H1 (cell line): ENCODE measurements around the gene WDR43. TPM values are rescaled to one million over a fixed set of nuclear protein-coding genes. Genes with fewer than 3 reads are reported as not detected.

Source experiments
- CTCF ChIA-PET: fragments of 300-600 bp; sonication (Branson Sonifier 250); formaldehyde crosslinking; loops from one replicate; lab custom pipeline; 2021; ENCODE audit not compliant: partially characterized antibody; lab: Charles Lee
- POLR2A ChIA-PET: fragments of 300-600 bp; sonication (Branson Sonifier 250); formaldehyde crosslinking; loops from one replicate; lab custom pipeline; 2021; ENCODE audit warnings: inconsistent platforms; ENCODE audit not compliant: partially characterized antibody; lab: Charles Lee
- DNase-seq, 2 experiments: peaks; one replicate each; pipeline versions ENCODE4 v3.0.0 to v3.0.0-alpha.2; 2010 to 2022; ENCODE audit warnings: low spot score in 2 of 2, low read depth in 1 of 2, mixed read lengths in 1 of 2
- FAIRE-seq: peaks from 2 replicates; lab custom pipeline; 2011; peaks lifted over from hg19 to GRCh38; lab: Jason Lieb, UNC
- H2AFZ ChIP-seq: 2 replicates; pipeline ENCODE4 v1.8.1; 2012; ENCODE audit warnings: low read length, inconsistent platforms
- H2AK5ac ChIP-seq: 2 replicates; pipeline ENCODE4 v1.6.1; 2013; ENCODE audit warnings: low read depth, low read length
- H2BK120ac ChIP-seq: replicated peaks from 2 replicates; pipeline ENCODE3; 2013; ENCODE audit warnings: low read depth, low read length, inconsistent platforms
- H2BK12ac ChIP-seq: 2 replicates; pipeline ENCODE4 v1.6.1; 2013; ENCODE audit warnings: low read depth, low read length
- H2BK15ac ChIP-seq: 2 replicates; pipeline ENCODE4 v1.6.1; 2013; ENCODE audit warnings: low read length
- H2BK20ac ChIP-seq: 2 replicates; pipeline ENCODE4 v1.6.1; 2013; ENCODE audit warnings: low read length
- H2BK5ac ChIP-seq: 2 replicates; pipeline ENCODE4 v1.6.1; 2013; ENCODE audit warnings: low read depth, low read length
- H3K14ac ChIP-seq: 2 replicates; pipeline ENCODE4 v1.6.1; 2013; ENCODE audit warnings: inconsistent platforms; ENCODE audit not compliant: insufficient read length
- H3K18ac ChIP-seq: 2 replicates; pipeline ENCODE4 v1.6.1; 2013; ENCODE audit warnings: low read length; ENCODE audit errors: extremely low read depth
- H3K23ac ChIP-seq: 2 replicates; pipeline ENCODE4 v1.6.1; 2013; ENCODE audit warnings: inconsistent platforms; ENCODE audit not compliant: insufficient read length
- H3K23me2 ChIP-seq: 2 replicates; pipeline ENCODE4 v1.6.1; 2013; ENCODE audit warnings: low read depth, low read length
- H3K27ac ChIP-seq: 2 replicates; pipeline ENCODE4 v1.6.1; 2011; ENCODE audit warnings: low read depth, low read length, inconsistent platforms
- H3K27me3 ChIP-seq, 4 experiments: replicated peaks in 1 of 4; 1 replicate in 1 of 4; 2 replicates in 3 of 4; pipeline versions ENCODE4 v1.6.1 to v1.8.1; 2011 to 2013; ENCODE audit warnings: low read length in 3 of 4, mild to moderate bottlenecking in 3 of 4, inconsistent platforms in 2 of 4, mixed read lengths in 2 of 4, moderate library complexity in 1 of 4; ENCODE audit not compliant: control insufficient read depth in 3 of 4, insufficient read depth in 3 of 4; ENCODE audit errors: extremely low read depth in 1 of 4
- H3K36me3 ChIP-seq, 4 experiments: 2 replicates each; pipeline versions ENCODE4 v1.6.1 to v1.8.1; 2011 to 2013; ENCODE audit warnings: mild to moderate bottlenecking in 4 of 4, low read length in 3 of 4, moderate library complexity in 2 of 4, control low read depth in 1 of 4, inconsistent platforms in 1 of 4; ENCODE audit not compliant: insufficient read depth in 4 of 4, control insufficient read depth in 2 of 4
- H3K4ac ChIP-seq: replicated peaks from 2 replicates; pipeline ENCODE3; 2013; ENCODE audit warnings: low read length, low read depth, mixed read lengths, inconsistent platforms; ENCODE audit not compliant: insufficient read length
- H3K4me1 ChIP-seq, 4 experiments: replicated peaks in 1 of 4; 1 replicate in 1 of 4; 2 replicates in 3 of 4; pipeline versions ENCODE4 v1.6.1 to v1.8.1; 2011 to 2013; ENCODE audit warnings: low read length in 3 of 4, inconsistent platforms in 2 of 4, mixed read lengths in 1 of 4; ENCODE audit not compliant: insufficient read depth in 4 of 4, control insufficient read depth in 3 of 4
- H3K4me2 ChIP-seq, 2 experiments: 2 replicates each; pipeline versions ENCODE4 v1.6.1 to v1.8.1; 2011 to 2013; ENCODE audit warnings: low read depth in 2 of 2, low read length in 2 of 2, control low read depth in 1 of 2, inconsistent platforms in 1 of 2, mild to moderate bottlenecking in 1 of 2; ENCODE audit not compliant: insufficient read depth in 1 of 2
- H3K4me3 ChIP-seq, 4 experiments: fragments of 200-600, 300-600 bp in 1 of 4; sonication (generic), shearing (Covaris generic), sonication (Bioruptor Twin) in 1 of 4; 2 replicates each; pipeline versions ENCODE4 v1.5.1 to v1.8.1; 2011 to 2016; ENCODE audit warnings: low read length in 4 of 4, low read depth in 3 of 4, control low read depth in 2 of 4, inconsistent platforms in 2 of 4, mild to moderate bottlenecking in 2 of 4, mixed read lengths in 1 of 4, moderate library complexity in 1 of 4; ENCODE audit not compliant: insufficient read depth in 2 of 4; ENCODE audit errors: extremely low read depth in 1 of 4
- H3K56ac ChIP-seq: replicated peaks from 2 replicates; pipeline ENCODE3; 2013; ENCODE audit warnings: low read depth, mild to moderate bottlenecking, mixed read lengths, low read length, inconsistent platforms; ENCODE audit not compliant: insufficient read length
- H3K79me1 ChIP-seq: 2 replicates; pipeline ENCODE4 v1.6.1; 2013; ENCODE audit warnings: low read depth, low read length, control low read depth
- H3K79me2 ChIP-seq, 2 experiments: 2 replicates each; pipeline versions ENCODE4 v1.6.1 to v1.8.1; 2012 to 2013; ENCODE audit warnings: low read length in 2 of 2, mild to moderate bottlenecking in 2 of 2, inconsistent platforms in 1 of 2; ENCODE audit not compliant: insufficient read depth in 2 of 2, control insufficient read depth in 1 of 2
- H3K9ac ChIP-seq, 4 experiments: replicated peaks in 1 of 4; 1 replicate in 1 of 4; 2 replicates in 3 of 4; pipeline versions ENCODE4 v1.6.1 to v1.8.1; 2011 to 2013; ENCODE audit warnings: low read depth in 3 of 4, low read length in 3 of 4, control low read depth in 2 of 4, mild to moderate bottlenecking in 2 of 4, moderate library complexity in 2 of 4, inconsistent platforms in 1 of 4; ENCODE audit errors: extremely low read depth in 1 of 4
- H3K9me3 ChIP-seq, 2 experiments: 2 replicates each; pipeline versions ENCODE4 v1.6.1 to v1.8.1; 2012 to 2013; ENCODE audit warnings: mild to moderate bottlenecking in 2 of 2, moderate library complexity in 2 of 2, control low read depth in 1 of 2, inconsistent platforms in 1 of 2, low read depth in 1 of 2, low read length in 1 of 2, mixed read lengths in 1 of 2; ENCODE audit not compliant: insufficient read depth in 2 of 2
- H4K20me1 ChIP-seq, 2 experiments: replicated peaks in 1 of 2; 2 replicates each; pipeline versions ENCODE3 to v1.8.1; 2011 to 2013; ENCODE audit warnings: inconsistent platforms in 2 of 2, low read length in 2 of 2, mild to moderate bottlenecking in 1 of 2; ENCODE audit not compliant: insufficient read depth in 2 of 2, control insufficient read depth in 1 of 2
- H4K5ac ChIP-seq: 2 replicates; pipeline ENCODE4 v1.6.1; 2013; ENCODE audit warnings: low read length, low read depth, mixed read lengths, inconsistent platforms; ENCODE audit not compliant: insufficient read length
- H4K8ac ChIP-seq: 2 replicates; pipeline ENCODE4 v1.8.0; 2013; ENCODE audit warnings: mild to moderate bottlenecking, moderate library complexity, low read length, inconsistent platforms; ENCODE audit not compliant: insufficient read depth; ENCODE audit errors: extremely low read depth
- H4K91ac ChIP-seq: replicated peaks from 2 replicates; pipeline ENCODE3; 2013; ENCODE audit warnings: low read length, mixed read lengths, inconsistent platforms; ENCODE audit not compliant: insufficient read length
- BCL11A ChIP-seq, 2 experiments: IDR thresholded peaks; one replicate each; pipeline ENCODE4 v1.6.1; 2011; ENCODE audit warnings: low read depth in 2 of 2, low read length in 2 of 2, mild to moderate bottlenecking in 2 of 2
- CHD1 ChIP-seq: IDR thresholded peaks from 2 replicates; pipeline ENCODE4 v1.6.1; 2012; ENCODE audit warnings: low read depth, low read length, improper control_type of control experiment
- CREB1 ChIP-seq: IDR thresholded peaks from 2 replicates; pipeline ENCODE4 v1.6.1; 2012; ENCODE audit warnings: inconsistent platforms
- GABPA ChIP-seq: IDR thresholded peaks from 2 replicates; pipeline ENCODE4 v1.6.1; 2011; ENCODE audit warnings: mild to moderate bottlenecking, low read length, moderate library complexity, borderline replicate concordance; ENCODE audit not compliant: insufficient read depth
- POLR2A ChIP-seq, 2 experiments: IDR thresholded peaks; 1 replicate in 1 of 2; 2 replicates in 1 of 2; pipeline ENCODE4 v1.6.1; 2011; ENCODE audit warnings: low read depth in 2 of 2, low read length in 2 of 2, mild to moderate bottlenecking in 2 of 2; ENCODE audit errors: control extremely low read depth in 1 of 2
- SIN3A ChIP-seq, 2 experiments: IDR thresholded peaks in 1 of 2; conservative IDR thresholded peaks in 1 of 2; 2 replicates each; pipeline ENCODE4 v1.6.1; 2011 to 2012; ENCODE audit warnings: low read length in 2 of 2, improper control_type of control experiment in 1 of 2, low read depth in 1 of 2, mild to moderate bottlenecking in 1 of 2
- SIRT6 ChIP-seq: IDR thresholded peaks from one replicate; pipeline ENCODE4 v1.7.1; 2012; ENCODE audit warnings: low read length, inconsistent platforms
- SP1 ChIP-seq: IDR thresholded peaks from 2 replicates; pipeline ENCODE4 v1.6.1; 2011; ENCODE audit warnings: low read depth, low read length
- SUZ12 ChIP-seq: fragments of 200-600 bp; sonication (generic); IDR thresholded peaks from 2 replicates; pipeline ENCODE4 v1.6.1; 2012; ENCODE audit warnings: mild to moderate bottlenecking, inconsistent platforms, low read length, moderate library complexity, mixed read lengths
- YY1 ChIP-seq: IDR thresholded peaks from 2 replicates; pipeline ENCODE4 v1.6.1; 2011; ENCODE audit warnings: low read depth, mild to moderate bottlenecking, low read length
- WGBS, 2 experiments: shearing (Covaris generic) in 1 of 2; methylation state at CpG; one replicate each; pipeline versions ENCODE4 v1.1.6 to v1.1.7; 2013 to 2015; ENCODE audit warnings: low lambda C conversion rate in 2 of 2, mixed read lengths in 2 of 2, inconsistent platforms in 1 of 2, low coverage in 1 of 2, missing lambda C conversion rate in 1 of 2; ENCODE audit not compliant: insufficient replicate concordance in 2 of 2, insufficient coverage in 1 of 2, insufficient read length in 1 of 2; ENCODE audit errors: extremely low coverage in 1 of 2, missing lambda C conversion rate in 1 of 2; 5-methylcytosine and 5-hydroxymethylcytosine counted together
- polyA plus RNA-seq, 7 experiments: library from polyadenylated mRNA; depleted of rRNA in 3 of 7; stranded (reverse) in 5 of 7; unstranded in 2 of 7; fragments of >200 nt in 5 of 7; fragments of 200-250 nt in 2 of 7; gene quantifications; 1 replicate in 5 of 7; 2 replicates in 1 of 7; 4 replicates in 1 of 7; pipeline versions ENCODE4 v1.2.1 to v1.2.3, GENCODE V29; 2011 to 2013; ENCODE audit warnings: missing spikeins in 2 of 7, mixed read lengths in 2 of 7
- total RNA-seq: library from RNA; stranded (reverse); fragmentation: NEBNext Ultra II Directional; extraction: Animal tissue kit (Norgen Biotek cat#: 25700); gene quantifications from 2 replicates; pipeline ENCODE4 v1.2.1, GENCODE V29; 2021
- TF ChIP-seq, protein P1 (sequence below): IDR thresholded peaks from 2 replicates; pipeline ENCODE4 v1.6.1; 2011; ENCODE audit warnings: low read length, improper control_type of control experiment
- TF ChIP-seq, protein P2 (sequence below), 3 experiments: IDR thresholded peaks; 1 replicate in 2 of 3; 2 replicates in 1 of 3; pipeline versions ENCODE4 v1.5.1 to v1.6.1; 2011; ENCODE audit warnings: low read length in 3 of 3, mild to moderate bottlenecking in 3 of 3, inconsistent platforms in 2 of 3, low read depth in 1 of 3, moderate library complexity in 1 of 3; ENCODE audit not compliant: insufficient read depth in 1 of 3; ENCODE audit errors: control extremely low read depth in 1 of 3

The WDR43 gene
- total and polyA plus RNA-seq, 2 of the 8 experiments (the other 6 are each of a cell fraction or from before 2014, with no cell fraction given) = 57.8 to 142 TPM

DNA sequence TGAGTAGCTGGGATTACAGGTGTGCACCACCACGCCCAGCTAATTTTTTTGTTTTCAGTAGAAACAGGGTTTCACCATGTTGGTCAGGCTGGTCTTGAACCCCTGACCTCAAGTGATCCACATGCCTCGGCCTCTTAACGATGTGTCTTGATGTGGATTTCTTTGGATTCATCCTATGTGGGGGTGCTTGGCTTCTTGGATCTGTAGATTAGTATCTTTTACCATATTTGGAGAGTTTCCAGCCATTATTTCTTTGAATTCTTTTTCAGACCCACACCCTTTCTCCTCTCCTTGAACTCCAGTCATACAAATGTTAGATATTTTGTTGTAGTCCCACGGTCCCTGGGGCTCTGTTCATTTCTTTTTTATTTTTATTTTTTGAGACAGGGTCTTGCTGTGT lies 79.8 kb downstream of the WDR43 start:
- Histone ChIP-seq H2BK15ac (no peak overlapping the region), H2BK20ac (no peak overlapping the region), H3K4me2 (no peak overlapping the region), H3K23ac (no peak overlapping the region), H2BK5ac (no peak overlapping the region), H2AK5ac (no peak overlapping the region), H3K27me3 (no peaks in the 10 kb centered on the region), H4K8ac (no peak overlapping the region), H4K20me1 (no peaks in the 10 kb centered on the region), H3K4me3 (no peak overlapping the region), H3K4ac (no peak overlapping the region), H3K56ac (no peak overlapping the region), H2AFZ (no peak overlapping the region), H3K9ac (no peak overlapping the region), H2BK12ac (no peak overlapping the region), H3K27ac (no peak overlapping the region), H2BK120ac (no peak overlapping the region), H3K79me2 (no peaks in the 10 kb centered on the region), H3K36me3 (no peaks in the 10 kb centered on the region), H4K5ac (no peak overlapping the region), H3K18ac (no peak overlapping the region), H3K4me1 (peaks cover 0 to 2% (median 0%) of the 10 kb centered on the region in 4 experiments; a peak in 2 of 7 replicates), H3K23me2 (no peaks in the 10 kb centered on the region), H3K14ac (no peak overlapping the region), H3K9me3 (no peaks in the 10 kb centered on the region), H3K79me1 (no peaks in the 10 kb centered on the region), H4K91ac (no peak overlapping the region)
- DNase-seq (no peak), FAIRE-seq (no peak)
- ChIA-PET POLR2A (no interaction called here), CTCF (no interaction called here)
- 81% methylated on average over 4 of the region's 4 CpGs; no CpG with 5 or more reads in 1 of the 2 experiments for WGBS, 2 experiments
- no peak for TF ChIP-seq SP1
- TF ChIP-seq SUZ12 = no peak
- TF ChIP-seq SIN3A (conservative IDR thresholded peaks at IDR 0.05 in 1 of 2, IDR thresholded peaks at IDR 0.05 in 1 of 2; ENCODE audit: low read depth in 1 of 2, low read length in 2 of 2) = no peak
- TF ChIP-seq, protein P1, sequence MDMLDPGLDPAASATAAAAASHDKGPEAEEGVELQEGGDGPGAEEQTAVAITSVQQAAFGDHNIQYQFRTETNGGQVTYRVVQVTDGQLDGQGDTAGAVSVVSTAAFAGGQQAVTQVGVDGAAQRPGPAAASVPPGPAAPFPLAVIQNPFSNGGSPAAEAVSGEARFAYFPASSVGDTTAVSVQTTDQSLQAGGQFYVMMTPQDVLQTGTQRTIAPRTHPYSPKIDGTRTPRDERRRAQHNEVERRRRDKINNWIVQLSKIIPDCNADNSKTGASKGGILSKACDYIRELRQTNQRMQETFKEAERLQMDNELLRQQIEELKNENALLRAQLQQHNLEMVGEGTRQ = no peak
- no peak for TF ChIP-seq SIRT6
- TF ChIP-seq, protein P2, sequence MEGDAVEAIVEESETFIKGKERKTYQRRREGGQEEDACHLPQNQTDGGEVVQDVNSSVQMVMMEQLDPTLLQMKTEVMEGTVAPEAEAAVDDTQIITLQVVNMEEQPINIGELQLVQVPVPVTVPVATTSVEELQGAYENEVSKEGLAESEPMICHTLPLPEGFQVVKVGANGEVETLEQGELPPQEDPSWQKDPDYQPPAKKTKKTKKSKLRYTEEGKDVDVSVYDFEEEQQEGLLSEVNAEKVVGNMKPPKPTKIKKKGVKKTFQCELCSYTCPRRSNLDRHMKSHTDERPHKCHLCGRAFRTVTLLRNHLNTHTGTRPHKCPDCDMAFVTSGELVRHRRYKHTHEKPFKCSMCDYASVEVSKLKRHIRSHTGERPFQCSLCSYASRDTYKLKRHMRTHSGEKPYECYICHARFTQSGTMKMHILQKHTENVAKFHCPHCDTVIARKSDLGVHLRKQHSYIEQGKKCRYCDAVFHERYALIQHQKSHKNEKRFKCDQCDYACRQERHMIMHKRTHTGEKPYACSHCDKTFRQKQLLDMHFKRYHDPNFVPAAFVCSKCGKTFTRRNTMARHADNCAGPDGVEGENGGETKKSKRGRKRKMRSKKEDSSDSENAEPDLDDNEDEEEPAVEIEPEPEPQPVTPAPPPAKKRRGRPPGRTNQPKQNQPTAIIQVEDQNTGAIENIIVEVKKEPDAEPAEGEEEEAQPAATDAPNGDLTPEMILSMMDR (IDR thresholded peaks at IDR 0.05; ENCODE audit: control extremely low read depth in 1 of 3, insufficient read depth in 1 of 3, low read depth in 1 of 3, low read length in 3 of 3) = no peak
- no peak for TF ChIP-seq BCL11A (IDR thresholded peaks at IDR 0.05; ENCODE audit: low read depth in 2 of 2, low read length in 2 of 2)
- TF ChIP-seq YY1 = no peak
- TF ChIP-seq CHD1 = no peak
- no peak for TF ChIP-seq GABPA
- no peak for TF ChIP-seq CREB1
- TF ChIP-seq POLR2A (IDR thresholded peaks at IDR 0.05; ENCODE audit: control extremely low read depth in 1 of 2, low read depth in 2 of 2, low read length in 2 of 2) = no peak
